Stimulated activated CD8-positive, alpha-beta memory T cell treated with anti-CD3 and anti-CD28 coated beads, Interleukin-2, amount 100 ng/mL, for 1 hour (primary cell): ENCODE results near the gene PGAM2.

Source experiments
- DNase-seq, 2 donors: peaks; one replicate each; pipeline ENCODE4 v3.0.0-alpha.2; 2020; ENCODE audit warnings: low read depth in 2 of 2

Gene PGAM2

DNA sequence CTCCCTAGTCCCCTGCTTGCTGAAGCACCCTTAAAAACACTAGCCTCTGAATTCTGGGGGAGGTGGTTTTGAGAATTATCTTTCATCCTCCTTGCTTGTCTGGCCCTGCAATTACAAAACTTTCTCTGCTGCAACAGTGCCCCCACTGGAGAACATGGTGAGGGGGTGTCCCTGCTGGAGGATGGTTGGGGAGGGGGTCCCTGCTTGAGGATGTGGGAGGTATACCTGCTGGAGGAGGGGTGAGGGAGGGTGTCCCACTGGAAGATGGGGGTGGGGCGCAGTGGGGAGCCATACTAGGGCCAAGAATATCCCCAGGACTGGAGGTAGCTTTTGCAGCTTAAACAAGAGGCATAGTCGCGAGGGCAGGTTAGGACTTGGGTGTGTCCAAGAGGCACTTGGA, 20.2 kb upstream of the PGAM2 start:
- no peak for DNase-seq

DNA sequence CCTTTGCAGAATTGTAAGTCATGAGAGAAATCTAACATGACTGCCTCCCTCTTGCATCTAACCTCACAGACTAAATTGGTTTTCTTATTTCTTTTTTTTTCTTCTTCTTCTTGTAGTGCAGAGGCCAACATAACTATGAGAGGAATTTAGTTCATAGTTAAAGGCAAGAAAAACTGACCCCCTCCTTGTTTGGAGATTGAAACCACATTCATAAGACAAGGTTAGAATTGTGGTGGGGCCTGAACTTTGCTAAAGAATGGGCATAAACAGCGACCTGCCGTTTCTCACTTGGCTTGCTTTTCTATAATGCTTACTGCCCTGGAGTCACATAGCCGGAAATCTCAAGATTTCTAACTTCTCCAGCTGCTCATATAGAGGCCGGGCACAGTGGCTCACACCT, 19.3 kb upstream of the PGAM2 start:
- no peak for DNase-seq

DNA sequence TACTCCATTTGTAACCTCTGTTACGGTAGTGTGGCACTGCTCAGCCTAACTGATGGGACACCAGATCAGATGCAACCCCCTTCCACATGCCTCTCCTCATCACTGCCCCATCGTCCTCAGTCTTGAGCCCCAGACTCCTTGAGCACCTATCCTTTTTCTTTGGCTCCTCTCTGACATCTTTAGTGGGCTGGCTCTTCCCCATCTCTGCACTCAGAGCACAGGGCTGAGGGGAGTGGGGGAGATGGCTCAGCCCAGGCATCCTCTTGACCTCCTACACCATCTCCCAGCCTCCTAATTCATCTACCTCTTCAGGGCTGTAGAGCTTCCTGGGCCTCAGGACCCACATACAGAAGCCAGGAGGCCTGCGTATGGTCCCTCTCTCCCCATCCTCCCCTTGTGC, 18.4 kb upstream of the PGAM2 start:
- no peak for DNase-seq

DNA sequence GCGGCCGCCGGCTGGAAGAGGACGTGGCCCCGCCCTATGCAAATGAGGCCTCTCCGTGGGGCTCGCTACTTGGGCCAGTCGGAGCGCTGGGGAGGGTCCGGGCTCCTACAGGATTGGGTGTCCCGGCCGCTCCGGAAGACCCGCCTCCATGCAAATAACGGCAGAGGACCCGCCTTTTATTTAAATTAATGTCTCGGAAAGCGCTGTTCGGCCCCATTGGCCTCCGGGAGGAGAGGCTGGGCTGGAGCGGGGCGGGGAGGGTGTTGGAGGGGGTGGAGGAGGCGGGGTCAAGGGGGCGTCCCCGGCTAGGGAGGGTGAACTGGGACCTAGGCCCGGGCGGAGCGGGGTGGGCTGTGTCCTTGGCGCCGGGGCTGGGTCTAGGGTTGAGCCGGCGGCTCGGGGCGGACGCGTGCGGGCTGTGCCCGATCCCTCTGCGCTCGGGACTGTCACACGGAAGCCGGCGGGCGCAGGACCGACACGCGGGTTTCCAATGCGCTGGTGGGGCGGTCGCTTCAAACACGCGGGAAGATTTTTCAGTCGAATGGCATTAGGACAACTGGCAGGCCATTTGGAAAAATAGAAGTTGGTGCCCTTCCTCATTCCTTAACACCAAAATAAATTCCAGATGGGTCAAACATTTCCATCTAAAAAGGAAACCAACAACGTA, 17.3 kb upstream of the PGAM2 start:
- peak; percentile 93 to 97 for DNase-seq

DNA sequence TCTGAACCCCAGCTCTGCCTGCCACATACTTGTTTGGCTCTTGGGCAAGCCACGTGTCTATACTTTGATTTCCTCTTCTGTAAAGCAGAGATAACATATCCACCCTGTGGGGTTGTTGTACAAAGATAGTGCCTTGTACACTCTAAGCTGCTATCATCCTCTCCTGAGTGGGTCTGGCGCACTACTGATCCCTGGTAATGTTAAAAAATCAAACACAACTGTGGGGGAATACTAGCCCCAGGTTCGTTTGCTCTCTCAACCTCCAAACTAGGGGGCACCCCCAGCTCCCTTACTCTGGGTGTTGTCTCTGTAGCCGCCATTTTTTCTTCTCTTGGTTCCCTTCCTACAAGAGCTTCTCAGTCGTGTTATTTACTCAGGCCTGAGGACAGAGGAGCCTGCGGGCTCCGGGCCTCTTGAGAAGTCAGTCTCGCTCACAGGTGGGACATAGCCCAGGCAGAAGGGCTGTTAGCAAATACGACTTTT, 15.9 kb upstream of the PGAM2 start:
- DNase-seq, result no peak

DNA sequence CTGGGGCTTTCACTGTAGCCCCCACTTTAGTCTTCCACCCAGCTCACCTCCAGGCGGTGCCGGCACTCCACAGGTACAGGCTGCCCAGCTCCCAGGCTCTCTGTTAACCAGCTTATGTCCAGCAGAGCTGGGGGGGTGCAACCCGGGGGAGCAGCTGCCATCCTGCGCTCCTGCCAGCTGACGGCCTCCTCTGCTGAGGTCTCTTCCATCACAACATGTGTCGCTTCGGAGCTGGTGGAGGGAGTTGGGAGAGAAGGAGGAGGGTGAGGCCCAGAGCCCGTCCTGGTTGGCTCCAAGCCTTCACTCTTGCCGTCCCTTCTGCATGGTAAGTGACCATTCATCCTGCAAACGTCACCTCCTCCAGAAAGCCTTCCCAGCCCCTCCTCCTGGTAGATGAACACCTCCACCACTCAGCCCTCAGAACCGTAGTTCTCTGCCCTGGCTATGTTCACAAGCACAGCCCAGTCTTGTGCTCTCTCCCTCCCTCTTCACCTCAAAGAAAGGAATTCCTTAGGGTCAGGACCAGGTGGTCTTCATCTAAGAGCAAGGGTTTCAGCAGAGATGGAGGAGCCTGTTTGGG, 15.4 kb upstream of the PGAM2 start:
- DNase-seq, result no peak

DNA sequence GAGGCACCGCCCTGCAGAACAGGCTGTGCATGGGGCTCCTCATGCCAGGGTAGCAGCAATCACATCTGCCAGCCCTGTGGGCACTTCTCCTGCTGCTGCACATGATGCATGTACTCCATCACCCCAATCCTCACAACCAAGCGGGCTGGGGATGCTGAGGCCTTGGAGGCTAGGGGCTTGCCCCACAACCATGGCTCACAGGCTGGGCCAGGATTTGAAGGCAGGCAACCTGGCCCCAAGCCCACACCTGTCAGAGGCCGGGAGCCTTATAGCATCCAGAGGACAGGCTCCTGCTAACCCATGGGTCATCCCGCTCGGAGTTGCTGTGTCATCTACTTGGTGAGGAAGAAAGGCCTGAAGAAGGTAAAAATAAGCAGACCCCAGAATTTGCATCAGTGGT, 14.8 kb upstream of the PGAM2 start:
- DNase-seq, result no peak

DNA sequence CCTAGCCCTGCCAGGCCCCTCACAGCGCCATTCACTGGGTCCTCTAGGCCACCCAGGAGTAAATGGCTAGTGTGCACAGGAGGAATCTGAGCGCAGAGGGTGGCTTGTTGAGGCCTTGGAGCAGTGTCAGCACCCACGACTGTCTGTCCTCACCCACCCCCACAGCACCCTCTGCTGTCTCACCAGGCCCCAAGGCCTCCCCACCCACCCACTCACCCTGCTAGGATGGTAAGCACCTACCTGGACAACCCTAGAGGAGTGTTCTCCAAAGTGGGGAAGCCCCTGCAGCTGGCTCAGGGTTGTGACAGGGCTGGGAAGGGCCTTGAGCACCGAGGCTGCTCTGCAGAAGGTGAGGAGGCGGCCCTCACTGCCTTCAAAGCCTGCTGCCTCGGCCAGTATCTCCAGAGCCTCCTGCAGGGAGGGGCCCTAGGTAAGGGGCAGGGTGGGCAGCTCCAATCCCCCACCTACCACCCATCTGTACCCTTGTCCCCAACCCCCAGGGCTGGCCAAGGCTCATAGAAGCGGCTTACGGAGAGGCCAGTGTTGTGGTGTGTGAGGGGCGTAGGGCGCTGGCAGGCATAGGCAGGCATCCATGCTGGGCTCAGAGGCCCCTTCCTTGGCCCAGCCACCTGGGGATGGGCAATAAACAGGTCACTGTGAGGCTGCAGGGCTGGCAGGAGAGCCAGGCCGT, 14.1 kb upstream of the PGAM2 start:
- DNase-seq, result no peak

DNA sequence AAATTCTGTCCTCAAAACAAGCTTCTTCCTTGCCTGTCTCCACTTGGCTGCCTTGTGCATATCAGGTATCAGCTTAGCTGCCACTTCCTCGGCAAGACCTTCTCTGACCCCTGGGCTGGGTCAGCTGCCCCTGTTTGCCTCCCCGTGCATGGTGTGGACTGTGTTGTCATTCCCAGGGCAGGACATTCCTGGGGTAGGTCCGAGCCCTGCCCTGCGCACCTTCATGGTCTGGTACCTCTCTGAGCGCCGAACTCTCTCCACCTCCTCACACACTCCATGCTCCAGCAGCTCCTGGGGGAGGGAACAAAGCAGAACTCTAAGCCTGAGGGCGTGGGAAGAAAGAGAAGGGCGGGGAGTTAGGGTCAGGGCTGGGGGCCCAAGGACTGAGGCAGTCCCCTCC, 13.2 kb upstream of the PGAM2 start:
- no peak for DNase-seq

DNA sequence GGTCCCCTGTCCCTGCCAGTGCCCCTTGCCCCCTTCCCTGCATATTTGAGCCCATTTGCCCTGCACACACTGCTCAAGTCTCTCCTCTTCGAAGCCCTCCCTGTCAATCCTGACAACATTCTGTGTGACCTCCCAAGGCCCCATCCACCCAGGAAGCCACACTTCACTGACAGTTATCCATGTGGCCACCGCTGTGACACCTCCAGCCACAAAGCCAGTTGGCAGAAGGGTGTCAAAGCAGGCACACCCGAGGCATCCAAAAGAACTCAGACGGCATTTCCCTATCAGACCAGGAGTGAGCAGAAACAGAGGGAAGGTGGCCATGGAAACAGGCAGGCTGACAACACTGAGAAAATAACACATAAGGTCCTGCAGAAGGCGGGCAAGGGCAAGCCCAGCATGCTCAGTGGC, 12.3 kb upstream of the PGAM2 start:
- DNase-seq, result no peak

DNA sequence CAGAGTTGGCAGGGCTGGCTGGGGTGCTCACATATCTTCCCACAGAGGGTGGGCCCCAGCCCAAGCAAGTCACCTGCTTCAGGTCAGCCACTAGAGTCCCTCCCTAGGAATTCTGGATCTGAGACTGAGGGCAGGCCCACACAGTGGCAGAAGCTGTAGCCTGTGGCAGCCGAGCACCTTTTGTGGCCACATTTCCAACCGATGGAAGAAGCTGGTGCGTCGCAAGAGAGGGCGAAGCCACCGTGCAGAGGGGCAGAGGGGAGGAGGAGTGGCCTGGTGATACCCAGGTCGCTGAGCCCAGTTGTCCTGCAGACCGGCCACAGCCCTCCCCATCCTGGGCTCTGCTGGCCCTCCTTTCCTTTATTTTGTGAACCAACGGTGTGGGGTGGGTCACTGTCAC, 11.7 kb upstream of the PGAM2 start:
- DNase-seq, result no peak

DNA sequence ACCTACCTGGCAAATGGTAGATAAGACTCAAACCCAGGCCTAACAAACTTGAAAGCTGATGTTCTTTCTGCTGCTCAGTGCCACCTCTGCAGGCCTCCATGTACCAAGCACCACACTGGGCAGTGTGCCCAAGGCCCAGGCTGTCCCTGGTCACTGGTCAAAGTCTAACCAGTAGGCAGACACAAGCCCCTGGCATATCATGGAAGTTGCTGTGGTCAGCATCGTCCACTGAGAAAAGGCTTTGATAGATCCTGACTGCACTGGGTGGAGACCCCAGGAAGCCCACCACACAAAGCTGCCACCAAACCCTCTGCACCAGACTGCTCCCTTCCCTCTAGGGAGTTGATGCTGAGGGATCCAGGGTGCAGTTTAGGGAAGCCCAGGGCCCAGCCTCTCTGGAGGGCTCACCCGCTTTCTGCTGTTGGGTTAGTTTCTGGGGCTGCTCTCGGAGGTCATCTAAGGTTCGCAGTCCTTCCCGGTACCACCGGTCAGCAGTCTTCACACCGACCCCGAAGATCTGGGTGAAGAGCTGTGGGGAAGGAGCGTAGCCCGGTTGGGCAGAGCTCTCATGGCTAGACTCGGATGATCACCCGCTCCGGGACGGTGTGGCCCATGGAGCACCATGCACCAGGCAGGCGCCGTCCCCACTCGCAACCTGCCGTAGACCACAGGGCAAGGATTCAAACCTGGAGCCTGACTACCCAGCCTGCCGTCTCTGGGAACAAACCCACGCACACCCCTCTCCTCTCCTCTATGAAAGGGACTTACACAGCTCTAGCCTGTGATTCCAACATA, 10.9 kb upstream of the PGAM2 start:
- no peak for DNase-seq

DNA sequence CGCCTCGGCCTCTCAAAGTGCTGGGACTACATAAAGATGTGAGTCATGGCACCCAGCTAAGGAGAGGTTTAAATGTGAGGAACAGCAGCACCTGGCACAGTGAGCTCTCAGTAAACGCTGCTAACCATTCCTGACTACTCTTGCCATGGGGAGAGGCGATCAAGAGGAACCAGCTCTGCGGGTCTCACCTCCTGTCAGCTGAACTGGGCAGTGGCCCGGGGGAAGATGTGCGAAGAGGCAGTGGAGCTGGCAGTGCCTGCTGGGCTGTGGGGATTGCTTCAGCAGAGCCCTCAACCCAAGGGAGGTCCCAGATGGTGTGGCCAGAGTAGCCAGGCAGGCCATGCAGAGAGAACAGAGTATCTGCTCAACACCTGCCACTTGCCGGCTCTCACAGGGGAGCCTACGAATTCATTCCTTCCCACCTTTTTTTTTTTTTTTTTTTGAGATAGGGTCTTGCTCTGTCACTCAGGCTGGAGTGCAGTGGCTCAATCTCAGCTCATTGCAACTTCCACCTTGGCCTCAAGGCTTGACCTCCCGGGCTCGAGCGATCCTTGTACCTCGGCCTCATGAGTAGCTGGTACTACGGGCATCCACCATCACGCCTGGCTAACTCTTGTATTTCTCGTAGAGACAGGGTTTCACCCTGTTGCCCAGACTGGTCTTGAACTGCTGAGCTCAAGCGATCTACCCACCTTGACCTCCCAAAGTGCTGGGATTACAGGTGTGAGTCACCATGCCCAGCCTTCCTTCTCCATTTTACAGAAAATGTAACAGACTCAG, 10.1 kb upstream of the PGAM2 start:
- no peak for DNase-seq

DNA sequence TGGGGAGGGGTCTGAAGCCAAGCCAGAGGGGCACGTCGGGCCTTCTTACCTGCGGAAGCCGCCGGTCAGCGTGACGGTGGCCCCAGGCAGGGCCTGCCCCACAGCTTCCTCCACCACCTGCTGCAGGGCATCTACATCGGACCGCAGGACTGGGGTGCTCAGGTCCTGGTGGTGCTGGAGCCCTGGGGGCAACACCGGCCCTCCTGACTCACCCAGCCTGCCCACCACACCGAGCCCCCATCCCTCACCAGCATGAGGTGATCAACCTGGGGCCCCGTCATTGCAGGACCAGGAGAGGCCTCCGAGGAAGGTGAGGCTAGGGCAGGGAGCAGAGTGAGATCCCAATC, 9.0 kb upstream of the PGAM2 start:
- DNase-seq, result no peak

DNA sequence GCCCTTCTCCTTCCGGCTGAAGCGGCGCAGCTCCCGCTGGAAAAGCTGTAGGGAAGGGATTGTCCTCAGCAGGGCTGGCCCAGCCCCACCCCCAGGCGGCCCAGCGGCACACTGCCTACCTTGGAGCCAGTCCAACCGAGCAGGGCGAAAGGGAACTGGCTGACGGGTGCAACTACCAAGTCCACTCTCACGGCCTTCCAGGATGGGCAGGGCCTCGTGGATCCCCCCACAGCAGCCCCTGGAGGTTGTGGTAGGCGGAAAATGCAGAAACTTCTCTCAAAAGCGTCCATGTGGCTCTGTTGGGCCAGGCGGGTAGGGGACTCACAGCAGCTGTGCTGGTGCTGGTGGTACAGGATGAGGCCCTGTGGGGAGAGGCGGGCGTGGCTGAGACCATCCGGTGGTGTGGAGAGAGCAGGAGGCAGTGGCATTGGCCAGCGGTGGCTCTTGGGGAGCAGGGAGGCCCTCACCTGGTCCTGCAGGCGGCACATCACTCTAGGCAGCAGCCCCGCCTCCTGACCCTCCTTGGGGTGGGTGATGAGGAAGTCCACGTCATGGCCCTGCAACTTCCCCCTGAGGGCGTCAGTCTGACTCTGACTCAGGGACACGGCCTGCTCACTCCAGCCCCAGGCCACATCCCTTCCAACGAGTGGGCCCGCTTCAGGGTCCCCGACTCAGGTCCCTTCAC, 8.4 kb upstream of the PGAM2 start:
- DNase-seq, result peak; percentile 40 to 47

DNA sequence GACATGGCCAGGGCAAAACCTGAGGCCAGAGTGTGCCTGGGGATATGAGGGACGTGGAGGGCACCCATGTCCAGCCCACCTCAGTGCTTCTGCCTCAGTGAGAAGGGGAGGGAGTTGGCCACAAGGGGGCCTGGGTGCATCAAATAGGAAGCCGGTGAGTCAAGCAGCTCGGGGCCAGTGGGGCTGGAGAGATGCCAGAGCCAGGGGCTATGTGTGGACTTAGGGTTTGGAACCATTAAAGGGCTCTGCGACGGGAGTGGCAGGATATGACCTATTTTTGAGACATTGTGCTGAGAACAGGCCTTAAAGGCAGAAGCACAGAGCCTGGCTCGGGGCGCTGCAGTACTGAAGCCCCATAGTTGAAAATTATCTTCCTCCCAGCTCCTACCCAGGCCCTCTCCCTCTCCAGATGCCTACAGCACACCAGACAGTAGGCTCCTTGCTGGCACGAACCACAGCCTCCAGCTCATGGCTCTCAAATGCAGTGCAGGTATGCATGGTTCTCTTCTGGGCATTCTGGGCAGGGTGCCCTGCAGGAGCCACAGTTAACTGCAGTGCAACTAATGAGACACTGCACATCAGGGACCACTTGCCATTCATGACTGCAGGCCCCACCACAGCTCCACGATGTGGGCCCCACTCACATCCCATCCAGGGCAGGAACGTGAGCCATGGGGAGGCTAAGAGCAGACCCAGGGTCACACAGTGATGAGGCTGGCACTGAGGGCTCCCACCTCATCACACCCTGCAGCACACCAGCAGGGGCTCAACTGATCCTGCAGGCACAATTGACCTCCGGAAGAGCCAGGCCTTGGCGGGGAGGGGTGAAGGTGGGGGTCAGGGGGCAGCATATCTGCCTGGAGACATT, 7.2 kb upstream of the PGAM2 start:
- DNase-seq, result no peak

DNA sequence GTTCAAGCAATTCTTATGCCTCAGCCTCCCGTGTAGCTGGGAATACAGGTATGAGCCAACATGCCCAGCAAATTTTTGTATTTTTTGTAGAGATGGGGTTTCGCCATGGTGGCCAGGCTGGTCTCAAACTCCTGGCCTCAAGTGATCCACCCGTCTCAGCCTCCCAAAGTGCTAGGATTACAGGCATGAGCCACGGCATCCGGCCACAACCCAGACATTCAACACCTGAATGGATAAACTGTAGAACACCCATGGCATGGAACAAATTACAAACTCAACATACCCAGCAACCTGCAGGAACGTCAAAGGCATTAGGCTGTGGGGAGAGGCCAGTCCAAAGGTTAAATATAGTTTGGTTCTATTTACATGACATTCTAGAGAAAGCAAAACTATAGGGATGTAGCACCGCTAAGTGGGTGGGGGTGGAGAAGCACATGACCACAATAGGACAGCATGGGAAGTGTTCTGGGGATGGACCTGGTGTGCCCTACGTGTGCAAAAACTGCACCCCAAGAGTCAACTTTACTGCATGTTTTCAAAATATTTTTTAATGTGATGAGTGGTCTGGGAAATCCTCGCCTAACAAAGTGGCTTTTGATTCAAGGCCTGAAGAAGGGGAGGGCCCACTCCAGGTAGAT, 6.5 kb upstream of the PGAM2 start:
- no peak for DNase-seq

DNA sequence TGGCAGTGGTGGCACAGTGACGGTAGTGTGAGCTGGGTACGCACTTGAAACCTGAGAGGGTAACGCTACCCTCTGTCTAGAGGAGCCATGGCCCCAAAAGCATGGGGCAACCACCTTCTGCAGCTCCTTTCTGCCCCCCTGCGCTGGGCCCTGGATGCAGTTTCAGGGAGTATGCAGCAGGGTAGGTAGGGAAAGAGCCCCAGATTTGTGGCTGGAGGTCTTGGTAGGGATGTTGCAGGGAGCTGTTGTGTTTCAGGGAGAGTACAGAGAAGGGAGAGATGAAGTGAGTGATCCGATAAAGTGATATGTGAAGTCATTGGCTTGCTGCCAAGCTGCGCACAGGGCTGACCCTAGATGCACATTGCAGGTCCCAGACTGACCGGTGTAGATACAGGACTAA, 2.7 kb upstream of the PGAM2 start:
- no peak for DNase-seq

DNA sequence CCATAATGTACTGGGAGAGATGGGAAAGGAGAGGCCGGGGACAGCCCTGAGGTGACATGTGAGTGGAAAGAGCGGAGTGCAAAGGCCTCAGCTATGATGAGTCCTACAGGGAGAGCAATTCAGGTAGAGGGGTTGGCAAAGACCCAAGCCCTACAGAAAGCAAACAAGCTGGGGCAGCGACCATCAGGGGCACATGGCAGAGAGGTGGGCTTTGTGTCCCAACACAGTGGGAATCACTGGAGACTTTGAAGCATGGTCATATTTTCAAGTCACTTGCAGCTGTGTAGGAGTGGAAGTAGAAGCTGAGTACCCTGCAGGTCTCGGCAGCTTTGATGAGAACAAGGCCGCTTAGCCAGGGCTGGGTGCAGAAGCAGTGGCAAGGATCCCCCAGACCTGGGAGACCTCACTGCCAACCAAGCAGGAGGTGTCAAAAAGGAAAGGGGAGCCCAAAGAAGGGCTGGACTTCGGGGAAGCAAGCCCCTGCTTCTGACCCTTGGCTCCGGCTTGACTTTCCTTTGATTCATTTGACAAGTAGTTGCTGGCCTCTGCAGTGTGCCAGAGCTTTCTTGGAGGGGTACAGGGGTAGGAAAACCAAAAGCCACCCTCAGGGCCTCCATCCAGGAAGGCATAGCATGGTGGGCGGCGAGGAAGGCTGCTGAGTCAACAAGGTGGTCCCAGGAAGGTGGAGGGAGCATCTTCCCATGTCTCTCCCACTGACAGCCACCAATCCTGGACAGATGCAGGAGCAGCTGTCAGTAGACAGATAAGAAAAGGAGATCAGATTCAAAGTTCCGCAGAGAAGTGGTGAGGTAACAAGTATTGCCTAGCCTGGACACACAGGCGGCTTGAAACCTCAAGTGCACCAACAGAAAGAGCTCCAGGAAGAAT, 1.9 kb upstream of the PGAM2 start:
- DNase-seq, result no peak
